Liver (tissue), 9 donors: ENCODE measurements around the gene CPZ. TPM values are rescaled to one million over a fixed set of nuclear protein-coding genes. Genes with fewer than 3 reads are reported as not detected.

ENCODE experiments used
- DNase-seq: peaks from one replicate; pipeline ENCODE4 v3.0.0-alpha.2; 2017; ENCODE audit warnings: low spot score
- H3K27ac ChIP-seq, 2 donors: one replicate each; pipeline ENCODE4 v1.7.0; 2013; ENCODE audit warnings: inconsistent platforms in 2 of 2, low read length in 2 of 2, control low read depth in 1 of 2, low read depth in 1 of 2, mild to moderate bottlenecking in 1 of 2
- H3K27me3 ChIP-seq, 4 donors: one replicate each; pipeline versions ENCODE4 v1.6.1 to v1.7.0; 2013; ENCODE audit warnings: low read length in 3 of 4, inconsistent platforms in 1 of 4, mild to moderate bottlenecking in 1 of 4, moderate library complexity in 1 of 4; ENCODE audit not compliant: control insufficient read depth in 4 of 4, insufficient read depth in 4 of 4
- H3K36me3 ChIP-seq, 4 donors: one replicate each; pipeline versions ENCODE4 v1.6.1 to v1.7.0; 2013; ENCODE audit warnings: low read length in 3 of 4, mild to moderate bottlenecking in 3 of 4, low read depth in 1 of 4, moderate library complexity in 1 of 4; ENCODE audit not compliant: control insufficient read depth in 4 of 4, insufficient read depth in 3 of 4
- H3K4me1 ChIP-seq, 4 donors: one replicate each; pipeline versions ENCODE4 v1.6.1 to v1.7.0; 2013; ENCODE audit warnings: low read length in 3 of 4, mild to moderate bottlenecking in 3 of 4, moderate library complexity in 1 of 4; ENCODE audit not compliant: control insufficient read depth in 4 of 4, insufficient read depth in 4 of 4
- H3K4me3 ChIP-seq, 3 donors: one replicate each; pipeline versions ENCODE4 v1.6.1 to v1.7.0; 2013; ENCODE audit warnings: low read length in 3 of 3, control low read depth in 1 of 3, low read depth in 1 of 3, mild to moderate bottlenecking in 1 of 3
- H3K9ac ChIP-seq, 2 donors: one replicate each; pipeline ENCODE4 v1.7.0; 2013; ENCODE audit warnings: low read length in 2 of 2, mild to moderate bottlenecking in 2 of 2, moderate library complexity in 2 of 2, control low read depth in 1 of 2, low read depth in 1 of 2
- H3K9me3 ChIP-seq, 4 donors: one replicate each; pipeline versions ENCODE4 v1.6.1 to v1.7.0; 2013; ENCODE audit warnings: low read length in 3 of 4; ENCODE audit not compliant: control insufficient read depth in 4 of 4
- ATF3 ChIP-seq: IDR thresholded peaks from 2 replicates; pipeline ENCODE4 v1.6.1; 2016; ENCODE audit warnings: antibody characterized with exemption
- CTCF ChIP-seq: fragments of 150-350 bp; IDR thresholded peaks from 2 replicates; pipeline ENCODE4 v1.5.1; 2017; ENCODE audit warnings: improper control_type of control experiment, low read depth, low read length; ENCODE audit not compliant: missing input control
- EGR1 ChIP-seq, 2 donors: IDR thresholded peaks; 2 replicates each; pipeline ENCODE4 v1.6.1; 2016 to 2018; ENCODE audit warnings: antibody characterized with exemption in 2 of 2, low read depth in 2 of 2
- FOXA1 ChIP-seq: IDR thresholded peaks from 2 replicates; pipeline ENCODE4 v1.6.1; 2016; ENCODE audit warnings: antibody characterized with exemption
- FOXA2 ChIP-seq: IDR thresholded peaks from 2 replicates; pipeline ENCODE4 v1.6.1; 2016; ENCODE audit warnings: antibody characterized with exemption
- GABPA ChIP-seq, 2 donors: IDR thresholded peaks in 1 of 2; conservative IDR thresholded peaks in 1 of 2; 2 replicates each; pipeline ENCODE4 v1.6.1; 2016; ENCODE audit warnings: antibody characterized with exemption in 2 of 2, mild to moderate bottlenecking in 1 of 2, moderate library complexity in 1 of 2
- HNF4A ChIP-seq, 2 donors: conservative IDR thresholded peaks; 2 replicates each; pipeline ENCODE4 v1.6.1; 2016; ENCODE audit warnings: antibody characterized with exemption in 2 of 2, mild to moderate bottlenecking in 2 of 2
- HNF4G ChIP-seq: IDR thresholded peaks from 2 replicates; pipeline ENCODE4 v1.6.1; 2016; ENCODE audit warnings: antibody characterized with exemption
- JUND ChIP-seq, 2 donors: IDR thresholded peaks; 2 replicates each; pipeline ENCODE4 v1.6.1; 2016; ENCODE audit warnings: antibody characterized with exemption in 2 of 2
- MAX ChIP-seq: IDR thresholded peaks from 2 replicates; pipeline ENCODE4 v1.6.1; 2016; ENCODE audit warnings: antibody characterized with exemption
- NR2F2 ChIP-seq: IDR thresholded peaks from 2 replicates; pipeline ENCODE4 v1.6.1; 2016; ENCODE audit warnings: antibody characterized with exemption
- RAD21 ChIP-seq, 2 donors: IDR thresholded peaks; 2 replicates each; pipeline ENCODE4 v1.6.1; 2016; ENCODE audit warnings: antibody characterized with exemption in 2 of 2, mild to moderate bottlenecking in 2 of 2
- RXRA ChIP-seq, 2 donors: IDR thresholded peaks; 2 replicates each; pipeline ENCODE4 v1.6.1; 2017 to 2018; ENCODE audit warnings: antibody characterized with exemption in 2 of 2, mild to moderate bottlenecking in 1 of 2
- SP1 ChIP-seq: IDR thresholded peaks from 2 replicates; pipeline ENCODE4 v1.6.1; 2018; ENCODE audit warnings: antibody characterized with exemption, mild to moderate bottlenecking
- TAF1 ChIP-seq: conservative IDR thresholded peaks from 2 replicates; pipeline ENCODE4 v1.6.1; 2016; ENCODE audit warnings: antibody characterized with exemption, mild to moderate bottlenecking
- YY1 ChIP-seq: IDR thresholded peaks from 2 replicates; pipeline ENCODE4 v1.6.1; 2016; ENCODE audit warnings: antibody characterized with exemption, mild to moderate bottlenecking
- ZBTB33 ChIP-seq: IDR thresholded peaks from 2 replicates; pipeline ENCODE4 v1.6.1; 2016; ENCODE audit warnings: antibody characterized with exemption
- WGBS: extraction: QIAGEN DNeasy Blood & Tissue Kit; methylation state at CpG from one replicate; pipeline ENCODE4 v1.1.7; 2013; 5-methylcytosine and 5-hydroxymethylcytosine counted together
- polyA plus RNA-seq, 2 donors: library from polyadenylated mRNA; stranded (reverse) in 1 of 2; unstranded in 1 of 2; fragments of 200-250 nt in 1 of 2; fragments of >200 nt in 1 of 2; fragmentation: Nextera tagmentation in 1 of 2; extraction: Ambion mirVana in 1 of 2; gene quantifications; one replicate each; pipeline versions ENCODE4 v1.2.1 to v1.2.3, GENCODE V29; 2013 to 2015
- total RNA-seq, 2 donors: library from RNA; depleted of rRNA; stranded (reverse); fragments of >200 nt; gene quantifications; one replicate each; pipeline ENCODE4 v1.2.3, GENCODE V29; 2014
- TF ChIP-seq, protein P1 (sequence below): IDR thresholded peaks from 2 replicates; pipeline ENCODE4 v1.6.1; 2016; ENCODE audit warnings: antibody characterized with exemption, mild to moderate bottlenecking
- donor health status: healthy.
- donor health status: healthy.
- donor health status: healthy.
- donor health status: healthy.
- donor health status: healthy.

CPZ gene
- total and polyA plus RNA-seq, 4 donors, result 0.51 to 1.8 (median 1.4) TPM

DNA sequence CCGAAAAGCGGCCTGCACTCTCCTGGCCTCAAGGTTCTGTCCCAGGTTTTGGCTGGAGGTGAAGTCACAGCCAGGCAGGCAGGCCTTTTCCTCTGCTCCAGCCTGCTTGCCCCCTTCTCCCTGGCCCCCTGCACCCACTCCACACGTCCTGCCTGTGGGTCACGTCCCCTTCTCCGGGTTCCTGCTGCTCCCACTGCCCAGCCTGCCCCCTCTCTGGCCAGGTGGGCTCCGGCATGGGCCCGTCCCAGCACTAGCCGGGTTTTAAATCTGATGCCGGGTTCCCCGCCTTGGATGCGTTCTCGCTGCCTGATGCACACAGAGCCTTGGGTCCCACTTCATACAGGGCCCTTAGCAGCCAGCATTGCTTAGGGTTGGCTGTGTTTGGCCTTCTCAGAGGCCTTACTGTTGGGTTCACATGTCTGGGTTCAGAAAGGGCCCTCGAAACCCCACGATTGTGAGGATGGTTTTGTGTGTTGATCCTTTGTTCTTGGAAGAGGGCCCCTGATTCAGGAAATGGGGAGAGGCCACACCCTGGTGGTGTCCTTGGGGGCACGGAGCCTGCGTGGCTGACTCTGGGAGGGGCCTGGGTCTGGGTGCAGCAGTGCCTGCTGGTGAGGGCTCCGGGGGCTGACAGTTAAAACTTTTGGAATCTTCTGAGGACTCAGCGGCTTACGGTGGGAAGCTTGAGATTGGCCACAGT, 6.0 kb downstream of the CPZ start:
- no peaks in the 10 kb centered on the region for H3K36me3 ChIP-seq
- H3K27me3 ChIP-seq, result no peaks in the 10 kb centered on the region
- H3K4me3 ChIP-seq, result no peak overlapping the region
- no peak for DNase-seq
- no peaks in the 10 kb centered on the region for H3K9me3 ChIP-seq
- WGBS, result 86% methylated on average over 19 of the region's 19 CpGs
- peaks cover 0 to 7% (median 0%) of the 10 kb centered on the region in 4 donors for H3K4me1 ChIP-seq
- TF ChIP-seq JUND (IDR thresholded peaks at IDR 0.05) (no peak), HNF4A (conservative IDR thresholded peaks at IDR 0.05) (no peak), EGR1 (IDR thresholded peaks at IDR 0.05; ENCODE audit: low read depth in 2 of 2) (no peak), RXRA (IDR thresholded peaks at IDR 0.05) (no peak), FOXA2 (no peak), NR2F2 (no peak)
- H3K9ac ChIP-seq, result no peak overlapping the region
- no peak overlapping the region for H3K27ac ChIP-seq

GRCh38 chr4:8599091-8599460, 6.5 kb downstream of the CPZ start:
- no peak overlapping the region for H3K27ac ChIP-seq
- no peaks in the 10 kb centered on the region for H3K36me3 ChIP-seq
- peaks cover 0 to 7% (median 0%) of the 10 kb centered on the region in 4 donors for H3K4me1 ChIP-seq
- TF ChIP-seq HNF4A (conservative IDR thresholded peaks at IDR 0.05) (no peak), YY1 (no peak), GABPA (IDR thresholded peaks at IDR 0.05 in 1 of 2, conservative IDR thresholded peaks at IDR 0.05 in 1 of 2) (no peak), MAX (no peak), FOXA1 (no peak), ATF3 (no peak), TAF1 (no peak)
- H3K9ac ChIP-seq, result no peak overlapping the region
- 90% methylated on average over 8 of the region's 8 CpGs for WGBS
- H3K4me3 ChIP-seq, result no peak overlapping the region
- no peaks in the 10 kb centered on the region for H3K9me3 ChIP-seq
- H3K27me3 ChIP-seq, result no peaks in the 10 kb centered on the region
- no peak for DNase-seq

DNA sequence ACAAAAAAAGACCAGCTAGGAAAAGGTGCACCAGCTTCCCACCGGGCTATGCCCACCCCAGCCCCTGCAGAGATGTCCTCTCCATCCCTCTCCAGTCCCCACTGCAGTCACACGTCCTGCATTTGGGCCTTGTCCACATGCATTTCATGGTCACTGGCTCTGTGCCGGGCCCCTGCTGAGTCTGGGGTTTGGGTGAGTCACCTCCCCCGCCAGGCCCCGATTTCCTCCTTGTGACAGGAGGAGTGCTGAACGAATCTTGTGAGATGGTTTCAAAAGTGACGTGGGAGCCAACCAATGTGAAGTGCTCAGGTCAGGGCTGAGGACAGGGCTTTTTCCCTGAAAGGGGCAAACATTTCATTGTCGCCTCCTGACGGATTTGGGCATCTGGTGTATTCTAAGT, 7.1 kb downstream of the CPZ start:
- H3K27me3 ChIP-seq, result no peaks in the 10 kb centered on the region
- 72% methylated on average over 9 of the region's 9 CpGs for WGBS
- no peaks in the 10 kb centered on the region for H3K36me3 ChIP-seq
- DNase-seq, result no peak
- H3K9me3 ChIP-seq, result no peaks in the 10 kb centered on the region
- H3K27ac ChIP-seq, result no peak overlapping the region
- H3K4me1 ChIP-seq, result peaks cover 0 to 7% (median 0%) of the 10 kb centered on the region in 4 donors
- H3K4me3 ChIP-seq, result no peak overlapping the region
- no peak for TF ChIP-seq YY1
- TF ChIP-seq TAF1, result no peak
- no peak for TF ChIP-seq GABPA (IDR thresholded peaks at IDR 0.05 in 1 of 2, conservative IDR thresholded peaks at IDR 0.05 in 1 of 2)
- TF ChIP-seq EGR1 (IDR thresholded peaks at IDR 0.05; ENCODE audit: low read depth in 2 of 2), result no peak
- TF ChIP-seq FOXA2, result no peak
- no peak for TF ChIP-seq ZBTB33
- no peak for TF ChIP-seq MAX
- no peak for TF ChIP-seq JUND (IDR thresholded peaks at IDR 0.05)
- TF ChIP-seq RXRA (IDR thresholded peaks at IDR 0.05), result no peak
- TF ChIP-seq NR2F2, result no peak
- TF ChIP-seq CTCF, result no peak
- TF ChIP-seq SP1, result no peak
- TF ChIP-seq ATF3, result no peak
- TF ChIP-seq HNF4G, result no peak
- TF ChIP-seq, protein P1, sequence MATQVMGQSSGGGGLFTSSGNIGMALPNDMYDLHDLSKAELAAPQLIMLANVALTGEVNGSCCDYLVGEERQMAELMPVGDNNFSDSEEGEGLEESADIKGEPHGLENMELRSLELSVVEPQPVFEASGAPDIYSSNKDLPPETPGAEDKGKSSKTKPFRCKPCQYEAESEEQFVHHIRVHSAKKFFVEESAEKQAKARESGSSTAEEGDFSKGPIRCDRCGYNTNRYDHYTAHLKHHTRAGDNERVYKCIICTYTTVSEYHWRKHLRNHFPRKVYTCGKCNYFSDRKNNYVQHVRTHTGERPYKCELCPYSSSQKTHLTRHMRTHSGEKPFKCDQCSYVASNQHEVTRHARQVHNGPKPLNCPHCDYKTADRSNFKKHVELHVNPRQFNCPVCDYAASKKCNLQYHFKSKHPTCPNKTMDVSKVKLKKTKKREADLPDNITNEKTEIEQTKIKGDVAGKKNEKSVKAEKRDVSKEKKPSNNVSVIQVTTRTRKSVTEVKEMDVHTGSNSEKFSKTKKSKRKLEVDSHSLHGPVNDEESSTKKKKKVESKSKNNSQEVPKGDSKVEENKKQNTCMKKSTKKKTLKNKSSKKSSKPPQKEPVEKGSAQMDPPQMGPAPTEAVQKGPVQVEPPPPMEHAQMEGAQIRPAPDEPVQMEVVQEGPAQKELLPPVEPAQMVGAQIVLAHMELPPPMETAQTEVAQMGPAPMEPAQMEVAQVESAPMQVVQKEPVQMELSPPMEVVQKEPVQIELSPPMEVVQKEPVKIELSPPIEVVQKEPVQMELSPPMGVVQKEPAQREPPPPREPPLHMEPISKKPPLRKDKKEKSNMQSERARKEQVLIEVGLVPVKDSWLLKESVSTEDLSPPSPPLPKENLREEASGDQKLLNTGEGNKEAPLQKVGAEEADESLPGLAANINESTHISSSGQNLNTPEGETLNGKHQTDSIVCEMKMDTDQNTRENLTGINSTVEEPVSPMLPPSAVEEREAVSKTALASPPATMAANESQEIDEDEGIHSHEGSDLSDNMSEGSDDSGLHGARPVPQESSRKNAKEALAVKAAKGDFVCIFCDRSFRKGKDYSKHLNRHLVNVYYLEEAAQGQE, result no peak
- no peak for TF ChIP-seq RAD21 (IDR thresholded peaks at IDR 0.05)
- TF ChIP-seq FOXA1, result no peak
- no peak for TF ChIP-seq HNF4A (conservative IDR thresholded peaks at IDR 0.05)
- H3K9ac ChIP-seq, result no peak overlapping the region
